Measurements from ENCODE around the gene EP400. TPM values are rescaled to one million over a fixed set of nuclear protein-coding genes. Genes with fewer than 3 reads are reported as not detected.
A peak's percentile ranks its signal among the peaks of the same experiment; 100 is the strongest.

The EP400 gene
- total RNA-seq, 1 experiment from 2014 or later, result 3.9 TPM

GRCh38 chr12:132111654-132112304 is 162.0 kb downstream of the EP400 start:
- DNase-seq (ENCODE audit: low read depth), result no peak
- in situ Hi-C loops (cut with HindIII; ENCODE audit: low pct_unique_long_range_greater_than_20kb, low sequenced_read_pairs), result no loop called here

- no peak for DNase-seq (ENCODE audit: low read depth)
- in situ Hi-C loops (cut with HindIII; ENCODE audit: low pct_unique_long_range_greater_than_20kb, low sequenced_read_pairs), result no loop called here
Observed at GRCh38 chr12:132114667-132115066, 164.9 kb downstream of the EP400 start.

GRCh38 chr12:132115500-132115899 is 165.8 kb downstream of the EP400 start:
- in situ Hi-C loops (cut with HindIII; ENCODE audit: low pct_unique_long_range_greater_than_20kb, low sequenced_read_pairs), result no loop called here

GRCh38 chr12:132116709-132117557 is 167.2 kb downstream of the EP400 start:
- no peak for DNase-seq (ENCODE audit: low read depth)
- in situ Hi-C loops (cut with HindIII; ENCODE audit: low pct_unique_long_range_greater_than_20kb, low sequenced_read_pairs), result no loop called here

More at GRCh38 chr12:132115500-132115899, 165.8 kb downstream of the EP400 start:
- no peak for DNase-seq (ENCODE audit: low read depth)

GRCh38 chr12:132117558-132117875 is 167.8 kb downstream of the EP400 start:
- DNase-seq (ENCODE audit: low read depth), result peak; percentile 52
- in situ Hi-C loops (cut with HindIII; ENCODE audit: low pct_unique_long_range_greater_than_20kb, low sequenced_read_pairs), result no loop called here

GRCh38 chr12:132118876-132119275 is 169.1 kb downstream of the EP400 start:
- DNase-seq (ENCODE audit: low read depth), result no peak
- in situ Hi-C loops (cut with HindIII; ENCODE audit: low pct_unique_long_range_greater_than_20kb, low sequenced_read_pairs), result no loop called here

GRCh38 chr12:132121283-132121682 is 171.5 kb downstream of the EP400 start:
- DNase-seq (ENCODE audit: low read depth), result no peak
- in situ Hi-C loops (cut with HindIII; ENCODE audit: low pct_unique_long_range_greater_than_20kb, low sequenced_read_pairs), result no loop called here

GRCh38 chr12:132123970-132124765 is 174.4 kb downstream of the EP400 start:
- in situ Hi-C loops (cut with HindIII; ENCODE audit: low pct_unique_long_range_greater_than_20kb, low sequenced_read_pairs), result no loop called here
- DNase-seq (ENCODE audit: low read depth), result no peak

GRCh38 chr12:132124766-132125425 is 175.2 kb downstream of the EP400 start:
- in situ Hi-C loops (cut with HindIII; ENCODE audit: low pct_unique_long_range_greater_than_20kb, low sequenced_read_pairs), result no loop called here
- no peak for DNase-seq (ENCODE audit: low read depth)

- DNase-seq (ENCODE audit: low read depth), result no peak
- in situ Hi-C loops (cut with HindIII; ENCODE audit: low pct_unique_long_range_greater_than_20kb, low sequenced_read_pairs), result no loop called here
Observed at GRCh38 chr12:132125736-132126135, 176.0 kb downstream of the EP400 start.

- in situ Hi-C loops (cut with HindIII; ENCODE audit: low pct_unique_long_range_greater_than_20kb, low sequenced_read_pairs), result no loop called here
- no peak for DNase-seq (ENCODE audit: low read depth)
Observed at GRCh38 chr12:132127041-132127440, 177.3 kb downstream of the EP400 start.

- DNase-seq (ENCODE audit: low read depth), result no peak
- in situ Hi-C loops (cut with HindIII; ENCODE audit: low pct_unique_long_range_greater_than_20kb, low sequenced_read_pairs), result no loop called here
Observed at GRCh38 chr12:132129007-132129406, 179.3 kb downstream of the EP400 start.

- DNase-seq (ENCODE audit: low read depth), result no peak
- in situ Hi-C loops (cut with HindIII; ENCODE audit: low pct_unique_long_range_greater_than_20kb, low sequenced_read_pairs), result no loop called here
Observed at GRCh38 chr12:132130690-132131089, 180.9 kb downstream of the EP400 start.

Other genes starting within 250 kb of the EP400 start
- 17.4 and 18.1 TPM in 2 replicates for gene SFSWAP, start 238.9 kb upstream of the EP400 start, total RNA-seq (2014; rRNA removed; shearing (Covaris generic); ENCODE audit: low replicate concordance)
- gene MMP17, start 121.5 kb upstream of the EP400 start, total RNA-seq (2014; rRNA removed; shearing (Covaris generic); ENCODE audit: low replicate concordance), result 1.0 and 4.5 TPM in 2 replicates
- 3.7 and 7.4 TPM in 2 replicates for gene ULK1, start 55.3 kb upstream of the EP400 start, total RNA-seq (2014; rRNA removed; shearing (Covaris generic); ENCODE audit: low replicate concordance)
- gene PUS1, start 20.7 kb upstream of the EP400 start, total RNA-seq (2014; rRNA removed; shearing (Covaris generic); ENCODE audit: low replicate concordance), result 32.3 and 36.4 TPM in 2 replicates
- 7.1 and 10.5 TPM in 2 replicates for gene DDX51, start 194.4 kb downstream of the EP400 start, total RNA-seq (2014; rRNA removed; shearing (Covaris generic); ENCODE audit: low replicate concordance)
- 29.6 and 32.9 TPM in 2 replicates for gene NOC4L, start 194.5 kb downstream of the EP400 start, total RNA-seq (2014; rRNA removed; shearing (Covaris generic); ENCODE audit: low replicate concordance)

Data from Caki2 (cell line).